PC-9 (cell line): ENCODE results near the gene IL1RL2. TPM values are rescaled to one million over a fixed set of nuclear protein-coding genes. Genes with fewer than 3 reads are reported as not detected.

Experiments used
- BruUV-seq: library from RNA; stranded (reverse); fragments of 400-500 nt; replicated peaks from 2 replicates; lab custom pipeline; 2021; lab: Mats Ljungman, UMichigan
- CTCF ChIA-PET: fragments of 300-600 bp; sonication (Branson Sonifier 250); formaldehyde crosslinking; loops from one replicate; lab custom pipeline; 2022; ENCODE audit warnings: antibody characterized with exemption; lab: Charles Lee
- POLR2A ChIA-PET: fragments of 300-600 bp; sonication (Branson Sonifier 250); formaldehyde crosslinking; loops from one replicate; lab custom pipeline; 2022; ENCODE audit warnings: antibody characterized with exemption; ENCODE audit not compliant: unreplicated experiment; lab: Charles Lee
- DNase-seq, 2 experiments: peaks; one replicate each; pipeline versions ENCODE4 v3.0.0 to v3.0.0-alpha.2; 2015 to 2022; ENCODE audit warnings: mixed read lengths in 1 of 2
- H2AFZ ChIP-seq: fragments of 200-600 bp; sonication (generic); 2 replicates; pipeline ENCODE4 v1.8.1; 2017; ENCODE audit warnings: antibody characterized with exemption
- H3F3A ChIP-seq: fragments of 200-600 bp; sonication (generic); 2 replicates; pipeline ENCODE4 v1.8.1; 2017; ENCODE audit warnings: antibody characterized with exemption, mild to moderate bottlenecking, low read depth; ENCODE audit not compliant: insufficient read depth
- H3K27ac ChIP-seq: fragments of 200-600 bp; sonication (generic); 2 replicates; pipeline ENCODE4 v1.6.1; 2016; ENCODE audit warnings: mixed run types
- H3K27me3 ChIP-seq: fragments of 200-600 bp; sonication (generic); 2 replicates; pipeline ENCODE4 v1.6.1; 2016; ENCODE audit warnings: low read depth, mixed run types; ENCODE audit not compliant: insufficient read depth
- H3K36me3 ChIP-seq: fragments of 200-600 bp; sonication (generic); 2 replicates; pipeline ENCODE4 v1.6.1; 2016; ENCODE audit warnings: low read depth, mixed run types
- H3K4me1 ChIP-seq: fragments of 200-600 bp; sonication (generic); replicated peaks from 2 replicates; pipeline ENCODE4 v1.6.1; 2016; ENCODE audit warnings: mixed run types; ENCODE audit not compliant: insufficient read depth
- H3K4me2 ChIP-seq: fragments of 200-600 bp; sonication (generic); 2 replicates; pipeline ENCODE4 v1.6.1; 2017; ENCODE audit warnings: mixed run types
- H3K4me3 ChIP-seq: fragments of 200-600 bp; sonication (generic); 2 replicates; pipeline ENCODE4 v1.6.1; 2016; ENCODE audit warnings: mixed run types
- H3K79me2 ChIP-seq: fragments of 200-600 bp; sonication (generic); 2 replicates; pipeline ENCODE4 v1.6.1; 2017; ENCODE audit warnings: low read depth, mixed run types
- H3K9me2 ChIP-seq: fragments of 200-600 bp; sonication (generic); 2 replicates; pipeline ENCODE4 v1.8.1; 2017; ENCODE audit warnings: mild to moderate bottlenecking; ENCODE audit not compliant: insufficient read depth
- H3K9me3 ChIP-seq: fragments of 200-600 bp; sonication (generic); 2 replicates; pipeline ENCODE4 v1.8.1; 2016; ENCODE audit warnings: low read depth; ENCODE audit not compliant: insufficient read depth
- H4K20me1 ChIP-seq: fragments of 200-600 bp; sonication (generic); 2 replicates; pipeline ENCODE4 v1.8.1; 2017; ENCODE audit not compliant: insufficient read depth
- EZH2 ChIP-seq: fragments of 200-600 bp; sonication (generic); IDR thresholded peaks from 2 replicates; pipeline ENCODE4 v1.8.0; 2017; ENCODE audit warnings: antibody characterized with exemption, low read depth
- intact Hi-C: fragments of 100-400 bp; cut with micrococcal nuclease; formaldehyde crosslinking; loops from one replicate; pipeline ENCODE4 v1.10.0; 2022; ENCODE audit not compliant: unreplicated experiment
- total RNA-seq: library from RNA; stranded (reverse); gene quantifications from 2 replicates; pipeline ENCODE4 v1.2.3, GENCODE V29; 2021
- TF ChIP-seq, protein P1 (sequence below): fragments of 200-600 bp; sonication (generic); conservative IDR thresholded peaks from 2 replicates; pipeline ENCODE4 v1.6.1; 2017; ENCODE audit warnings: mixed run types, antibody characterized with exemption, mild to moderate bottlenecking, moderate library complexity

IL1RL2 gene
- total RNA-seq, 1 experiment from 2014 or later, result 1.9 TPM

DNA sequence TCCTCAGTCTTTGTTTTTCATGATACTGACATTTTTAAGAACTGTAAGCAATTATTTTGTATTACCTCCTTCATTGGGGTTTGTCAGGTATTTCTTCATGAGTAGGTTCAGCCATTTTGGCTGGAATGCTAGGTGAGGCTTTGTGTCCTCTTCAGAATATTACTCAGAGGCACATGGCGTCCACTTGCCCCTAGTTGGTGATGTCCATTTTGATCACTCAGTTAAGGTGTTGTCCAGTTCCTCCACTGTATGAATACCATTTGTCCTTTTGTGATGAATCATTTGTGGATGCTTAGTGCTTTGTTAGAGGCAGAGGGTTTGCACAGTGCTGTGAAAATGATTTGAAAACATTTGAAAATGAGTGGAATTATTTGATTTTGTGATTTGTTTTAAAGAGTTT lies 4.7 kb downstream of the IL1RL2 start:
- CTCF ChIA-PET, result no interaction called here
- H2AFZ ChIP-seq, result no peak overlapping the region

DNA sequence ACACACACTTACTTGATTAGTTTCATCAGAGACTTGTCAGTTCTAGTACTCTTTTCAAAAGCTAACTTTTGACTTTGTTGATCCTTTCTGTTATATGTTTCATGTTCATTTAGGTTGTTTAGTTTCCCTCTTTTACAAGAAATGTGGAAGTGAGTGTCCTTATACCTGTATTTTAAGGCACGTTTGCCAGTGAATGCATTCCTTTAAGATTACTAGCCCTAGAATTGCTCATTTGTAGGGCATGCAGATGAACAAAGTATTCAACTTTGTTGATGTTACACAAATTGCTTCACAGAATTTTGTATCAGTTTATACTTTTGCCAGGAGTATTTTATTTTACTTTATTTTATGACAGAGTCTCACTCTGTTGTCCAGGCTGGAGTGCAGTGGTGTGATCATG lies 6.3 kb downstream of the IL1RL2 start:
- peaks cover 4% of the 10 kb centered on the region; the same call in 1 of the 2 replicates for H3F3A ChIP-seq
- intact Hi-C loops, result loop anchor here (1.0 kb wide), 1 partner anchor 37 kb away; no protein-coding TSS in a partner anchor

More for the DNA sequence above, 4.7 kb downstream of the IL1RL2 start:
- Histone ChIP-seq H3K9me3 (no peaks in the 10 kb centered on the region), H3K4me2 (no peak overlapping the region), H3K79me2 (no peaks in the 10 kb centered on the region), H4K20me1 (no peaks in the 10 kb centered on the region), H3K9me2 (no peaks in the 10 kb centered on the region), H3F3A (peaks cover 4% of the 10 kb centered on the region; the same call in 1 of the 2 replicates), H3K27me3 (no peaks in the 10 kb centered on the region), H3K4me1 (peaks cover 15% of the 10 kb centered on the region), H3K27ac (no peak overlapping the region), H3K4me3 (no peak overlapping the region), H3K36me3 (no peaks in the 10 kb centered on the region)
- POLR2A ChIA-PET, result no interaction called here
- DNase-seq, result no peak
- no TSS peak for BruUV-seq
- intact Hi-C loops, result no loop called here
- TF ChIP-seq, protein P1, sequence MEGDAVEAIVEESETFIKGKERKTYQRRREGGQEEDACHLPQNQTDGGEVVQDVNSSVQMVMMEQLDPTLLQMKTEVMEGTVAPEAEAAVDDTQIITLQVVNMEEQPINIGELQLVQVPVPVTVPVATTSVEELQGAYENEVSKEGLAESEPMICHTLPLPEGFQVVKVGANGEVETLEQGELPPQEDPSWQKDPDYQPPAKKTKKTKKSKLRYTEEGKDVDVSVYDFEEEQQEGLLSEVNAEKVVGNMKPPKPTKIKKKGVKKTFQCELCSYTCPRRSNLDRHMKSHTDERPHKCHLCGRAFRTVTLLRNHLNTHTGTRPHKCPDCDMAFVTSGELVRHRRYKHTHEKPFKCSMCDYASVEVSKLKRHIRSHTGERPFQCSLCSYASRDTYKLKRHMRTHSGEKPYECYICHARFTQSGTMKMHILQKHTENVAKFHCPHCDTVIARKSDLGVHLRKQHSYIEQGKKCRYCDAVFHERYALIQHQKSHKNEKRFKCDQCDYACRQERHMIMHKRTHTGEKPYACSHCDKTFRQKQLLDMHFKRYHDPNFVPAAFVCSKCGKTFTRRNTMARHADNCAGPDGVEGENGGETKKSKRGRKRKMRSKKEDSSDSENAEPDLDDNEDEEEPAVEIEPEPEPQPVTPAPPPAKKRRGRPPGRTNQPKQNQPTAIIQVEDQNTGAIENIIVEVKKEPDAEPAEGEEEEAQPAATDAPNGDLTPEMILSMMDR, result no peak
- no peak for TF ChIP-seq EZH2

DNA sequence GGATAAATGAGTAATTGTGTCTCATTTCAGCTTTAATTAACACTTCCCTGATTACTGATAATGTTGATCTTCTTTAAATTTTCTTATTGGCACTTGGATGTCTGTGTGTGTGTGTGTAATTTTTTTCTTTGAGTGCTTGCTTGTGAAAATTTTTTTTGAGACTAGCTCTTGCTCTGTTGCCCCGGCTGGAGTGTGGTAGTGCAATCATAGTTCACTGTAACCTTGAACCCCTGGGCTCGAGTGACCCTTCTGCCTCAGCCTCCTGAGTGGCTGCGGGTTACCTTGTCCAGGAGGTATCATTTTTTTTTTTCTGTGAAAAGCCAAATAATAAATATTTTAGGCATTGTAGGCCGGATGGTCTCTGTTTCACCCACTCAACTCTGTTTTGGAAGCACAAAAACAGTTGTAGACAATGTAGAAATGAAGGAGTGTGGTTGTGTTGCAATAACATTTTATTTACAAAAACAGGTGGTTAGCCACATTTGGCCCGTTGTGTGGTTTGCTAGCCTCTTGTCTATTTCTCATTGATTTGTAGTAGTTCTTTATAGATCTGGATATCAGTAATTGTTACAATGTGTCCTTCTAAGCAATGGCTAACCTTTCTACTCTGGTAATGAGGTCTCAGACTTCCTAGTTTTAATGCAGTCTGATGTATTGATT lies 7.9 kb downstream of the IL1RL2 start:
- Histone ChIP-seq H3K79me2 (no peaks in the 10 kb centered on the region), H3K27me3 (no peaks in the 10 kb centered on the region), H4K20me1 (no peaks in the 10 kb centered on the region), H3K9me3 (no peaks in the 10 kb centered on the region), H3K4me2 (no peak overlapping the region), H2AFZ (no peak overlapping the region), H3K9me2 (no peaks in the 10 kb centered on the region), H3K4me3 (no peak overlapping the region), H3K4me1 (peaks cover 23% of the 10 kb centered on the region), H3K27ac (no peak overlapping the region), H3K36me3 (no peaks in the 10 kb centered on the region), H3F3A (peaks cover 4% of the 10 kb centered on the region; the same call in 1 of the 2 replicates)
- POLR2A ChIA-PET, result no interaction called here
- CTCF ChIA-PET, result no interaction called here
- intact Hi-C loops, result no loop called here
- TF ChIP-seq EZH2, result no peak
- TF ChIP-seq, protein P1, result no peak
- DNase-seq, result no peak
- no TSS peak for BruUV-seq

More for the DNA sequence above, 6.3 kb downstream of the IL1RL2 start:
- Histone ChIP-seq H4K20me1 (no peaks in the 10 kb centered on the region), H3K27me3 (no peaks in the 10 kb centered on the region), H3K27ac (peak overlapping the region; percentile 8; the same call in 1 of the 2 replicates), H2AFZ (0 out of 2 replicates have a peak overlapping the region, but pooled peaks have one; percentile 5), H3K9me3 (no peaks in the 10 kb centered on the region), H3K9me2 (no peaks in the 10 kb centered on the region), H3K79me2 (no peaks in the 10 kb centered on the region), H3K4me3 (no peak overlapping the region), H3K36me3 (no peaks in the 10 kb centered on the region), H3K4me2 (peak overlapping the region; percentile 30), H3K4me1 (peaks cover 23% of the 10 kb centered on the region)
- DNase-seq, result peak in 1 of 2 experiments; percentile 65
- TF ChIP-seq, protein P1, result no peak
- no peak for TF ChIP-seq EZH2
- no TSS peak for BruUV-seq
- POLR2A ChIA-PET, result no interaction called here
- CTCF ChIA-PET, result no interaction called here
